GM23248 (cell line): ENCODE results near the gene FNTB. TPM values are rescaled to one million over a fixed set of nuclear protein-coding genes. Genes with fewer than 3 reads are reported as not detected.

Experiments used
- DNase-seq: peaks from one replicate; pipeline ENCODE4 v3.0.0-alpha.2; 2015
- H2AFZ ChIP-seq: fragments of 200-600 bp; sonication (generic); 2 replicates; pipeline ENCODE4 v1.6.1; 2016; ENCODE audit warnings: antibody characterized with exemption
- H3F3A ChIP-seq: fragments of 200-600 bp; sonication (generic); 2 replicates; pipeline ENCODE4 v1.6.1; 2016; ENCODE audit warnings: mild to moderate bottlenecking, antibody characterized with exemption, mixed run types; ENCODE audit not compliant: insufficient read depth
- H3K27ac ChIP-seq: fragments of 200-600 bp; sonication (generic); 2 replicates; pipeline ENCODE4 v1.5.1; 2016; ENCODE audit warnings: mild to moderate bottlenecking
- H3K27me3 ChIP-seq: fragments of 200-600 bp; sonication (generic); replicated peaks from 2 replicates; pipeline ENCODE4 v1.6.1; 2016; ENCODE audit warnings: mild to moderate bottlenecking; ENCODE audit not compliant: insufficient read depth
- H3K36me3 ChIP-seq: fragments of 200-600 bp; sonication (generic); 2 replicates; pipeline ENCODE4 v1.6.1; 2016; ENCODE audit warnings: low read depth, mild to moderate bottlenecking
- H3K4me1 ChIP-seq: fragments of 200-600 bp; sonication (generic); 2 replicates; pipeline ENCODE4 v1.6.1; 2016; ENCODE audit warnings: mild to moderate bottlenecking; ENCODE audit not compliant: insufficient read depth
- H3K4me2 ChIP-seq: fragments of 200-600 bp; sonication (generic); one replicate; pipeline ENCODE4 v1.6.1; 2016; ENCODE audit warnings: mild to moderate bottlenecking; ENCODE audit not compliant: unreplicated experiment
- H3K4me3 ChIP-seq: fragments of 200-600 bp; sonication (generic); 2 replicates; pipeline ENCODE4 v1.5.1; 2016; ENCODE audit warnings: mild to moderate bottlenecking
- H3K79me2 ChIP-seq: fragments of 200-600 bp; sonication (generic); 2 replicates; pipeline ENCODE4 v1.6.1; 2016; ENCODE audit warnings: mild to moderate bottlenecking; ENCODE audit not compliant: insufficient read depth
- H3K9ac ChIP-seq: fragments of 200-600 bp; sonication (generic); 2 replicates; pipeline ENCODE4 v1.6.1; 2016; ENCODE audit warnings: mild to moderate bottlenecking
- H3K9me2 ChIP-seq: fragments of 200-600 bp; sonication (generic); 2 replicates; pipeline ENCODE4 v1.6.1; 2016; ENCODE audit warnings: mixed run types, mild to moderate bottlenecking, moderate library complexity; ENCODE audit not compliant: insufficient read depth
- H3K9me3 ChIP-seq: fragments of 200-600 bp; sonication (generic); one replicate; pipeline ENCODE4 v1.6.1; 2017; ENCODE audit warnings: low read depth
- H4K20me1 ChIP-seq: fragments of 200-600 bp; sonication (generic); 2 replicates; pipeline ENCODE4 v1.6.0; 2016; ENCODE audit not compliant: insufficient read depth
- EZH2 ChIP-seq: fragments of 200-600 bp; sonication (generic); IDR thresholded peaks from 2 replicates; pipeline ENCODE4 v1.6.1; 2018; ENCODE audit warnings: antibody characterized with exemption, mild to moderate bottlenecking; ENCODE audit not compliant: insufficient read depth, poor library complexity, severe bottlenecking
- EZH2phosphoT487 ChIP-seq: fragments of 200-600 bp; sonication (generic); IDR thresholded peaks from 2 replicates; pipeline ENCODE4 v1.6.1; 2018; ENCODE audit warnings: antibody characterized with exemption, moderate library complexity, mild to moderate bottlenecking, low read depth; ENCODE audit not compliant: insufficient read depth
- WGBS, 2 experiments: methylation state at CpG; one replicate each; pipeline ENCODE4 v1.1.6; 2015 to 2017; ENCODE audit warnings: low lambda C conversion rate in 2 of 2, low coverage in 1 of 2; ENCODE audit errors: missing lambda C conversion rate in 2 of 2; 5-methylcytosine and 5-hydroxymethylcytosine counted together
- in situ Hi-C: fragments of 300-500 bp; cut with MboI; formaldehyde crosslinking; loops from 2 replicates; pipeline ENCODE4 v1.15.0; 2020
- polyA plus RNA-seq: library from polyadenylated mRNA; unstranded; fragments of >200 nt; fragmentation: Nextera tagmentation; extraction: Ambion mirVana; gene quantifications from 2 replicates; pipeline ENCODE4 v1.2.1, GENCODE V29; 2016
- total RNA-seq: library from RNA; depleted of rRNA; stranded (reverse); fragments of >200 nt; shearing (Covaris generic); gene quantifications from 2 replicates; pipeline ENCODE4 v1.2.3, GENCODE V29; 2014

Gene FNTB
- total and polyA plus RNA-seq, 2 experiments from 2014 or later, result 15.5 to 19.5 TPM

GRCh38 chr14:65044596-65044959 is 57.9 kb downstream of the FNTB start:
- no peak for DNase-seq
- no peak overlapping the region for H3K4me3 ChIP-seq
- no peaks in the 10 kb centered on the region for H3K9me2 ChIP-seq
- H3K36me3 ChIP-seq, result peaks cover 14% of the 10 kb centered on the region; the same call in 1 of the 2 replicates
- 98% methylated on average over 9 of the region's 9 CpGs for WGBS, 2 experiments
- in situ Hi-C loops, result no loop called here
- no peak overlapping the region for H3K4me2 ChIP-seq
- no peak for TF ChIP-seq EZH2phosphoT487
- no peak for TF ChIP-seq EZH2
- no peaks in the 10 kb centered on the region for H3K79me2 ChIP-seq
- no peaks in the 10 kb centered on the region for H3K9me3 ChIP-seq
- H4K20me1 ChIP-seq, result no peaks in the 10 kb centered on the region
- 0 out of 2 replicates have a peak, but pooled peaks cover 3% of the 10 kb centered on the region for H3F3A ChIP-seq
- H3K27ac ChIP-seq, result no peak overlapping the region
- no peaks in the 10 kb centered on the region for H3K27me3 ChIP-seq
- peaks cover 9% of the 10 kb centered on the region; the same call in 1 of the 2 replicates for H3K4me1 ChIP-seq
- H3K9ac ChIP-seq, result no peak overlapping the region
- no peak overlapping the region for H2AFZ ChIP-seq

GRCh38 chr14:65045006-65045405 is 58.3 kb downstream of the FNTB start:
- WGBS, 2 experiments, result 98 to 99% methylated on average over 5 of the region's 5 CpGs
- no peak overlapping the region for H3K9ac ChIP-seq
- H3K4me3 ChIP-seq, result no peak overlapping the region
- no peak overlapping the region for H3K27ac ChIP-seq
- no peaks in the 10 kb centered on the region for H4K20me1 ChIP-seq
- in situ Hi-C loops, result no loop called here
- no peaks in the 10 kb centered on the region for H3K27me3 ChIP-seq
- no peaks in the 10 kb centered on the region for H3K9me3 ChIP-seq
- no peak for DNase-seq
- H2AFZ ChIP-seq, result no peak overlapping the region
- 0 out of 2 replicates have a peak, but pooled peaks cover 3% of the 10 kb centered on the region for H3F3A ChIP-seq
- no peaks in the 10 kb centered on the region for H3K79me2 ChIP-seq
- peaks cover 9% of the 10 kb centered on the region; the same call in 1 of the 2 replicates for H3K4me1 ChIP-seq
- no peaks in the 10 kb centered on the region for H3K9me2 ChIP-seq
- TF ChIP-seq EZH2 (no peak), EZH2phosphoT487 (no peak)
- H3K36me3 ChIP-seq, result peaks cover 14% of the 10 kb centered on the region; the same call in 1 of the 2 replicates
- no peak overlapping the region for H3K4me2 ChIP-seq

GRCh38 chr14:65045709-65046108 is 59.0 kb downstream of the FNTB start:
- Histone ChIP-seq H3K4me3 (no peak overlapping the region), H3F3A (0 out of 2 replicates have a peak, but pooled peaks cover 3% of the 10 kb centered on the region), H3K36me3 (peaks cover 14% of the 10 kb centered on the region; the same call in 1 of the 2 replicates), H3K9me3 (no peaks in the 10 kb centered on the region), H4K20me1 (no peaks in the 10 kb centered on the region), H3K4me1 (peaks cover 9% of the 10 kb centered on the region; the same call in 1 of the 2 replicates), H3K27ac (no peak overlapping the region), H3K27me3 (no peaks in the 10 kb centered on the region), H2AFZ (no peak overlapping the region), H3K9ac (no peak overlapping the region), H3K9me2 (no peaks in the 10 kb centered on the region), H3K79me2 (no peaks in the 10 kb centered on the region), H3K4me2 (no peak overlapping the region)
- DNase-seq, result no peak
- in situ Hi-C loops, result no loop called here
- WGBS, 2 experiments, result 94 to 97% methylated on average over 4 of the region's 4 CpGs
- no peak for TF ChIP-seq EZH2
- no peak for TF ChIP-seq EZH2phosphoT487

GRCh38 chr14:65052832-65053231 is 66.1 kb downstream of the FNTB start:
- H3K79me2 ChIP-seq, result no peaks in the 10 kb centered on the region
- H3K9me3 ChIP-seq, result no peaks in the 10 kb centered on the region
- H3K4me2 ChIP-seq, result no peak overlapping the region
- H2AFZ ChIP-seq, result no peak overlapping the region
- WGBS, 2 experiments, result 62 to 71% methylated on average over 4 of the region's 4 CpGs
- no peak overlapping the region for H3K27ac ChIP-seq
- H3K9ac ChIP-seq, result no peak overlapping the region
- no peak for DNase-seq
- H3K4me3 ChIP-seq, result no peak overlapping the region
- H3K27me3 ChIP-seq, result no peaks in the 10 kb centered on the region
- in situ Hi-C loops, result no loop called here
- TF ChIP-seq EZH2phosphoT487 (no peak), EZH2 (no peak)
- no peaks in the 10 kb centered on the region for H3K9me2 ChIP-seq
- H3K4me1 ChIP-seq, result peaks cover 5% of the 10 kb centered on the region; the same call in 1 of the 2 replicates
- peaks cover 8% of the 10 kb centered on the region; the same call in 1 of the 2 replicates for H3F3A ChIP-seq
- H4K20me1 ChIP-seq, result no peaks in the 10 kb centered on the region
- H3K36me3 ChIP-seq, result 0 out of 2 replicates have a peak, but pooled peaks cover 3% of the 10 kb centered on the region
